DOHH2 (cell line): ENCODE measurements around the gene MAP7D1.

Experiments
- H3F3A ChIP-seq: fragments of 200-600 bp; sonication (generic), shearing (Covaris generic); 2 replicates; pipeline ENCODE4 v1.6.0; 2016; ENCODE audit warnings: antibody characterized with exemption, mild to moderate bottlenecking; ENCODE audit not compliant: control insufficient read depth, insufficient read depth
- H3K27ac ChIP-seq: fragments of 200-600 bp; sonication (generic); 2 replicates; pipeline ENCODE4 v1.5.1; 2014; ENCODE audit warnings: low read depth, mild to moderate bottlenecking, low read length, moderate library complexity
- H3K27me3 ChIP-seq: fragments of 200-600 bp; sonication (generic); 2 replicates; pipeline ENCODE4 v1.6.1; 2014; ENCODE audit warnings: mild to moderate bottlenecking, low read length, mixed read lengths; ENCODE audit not compliant: control insufficient read depth
- H3K36me3 ChIP-seq: fragments of 200-600 bp; sonication (generic); 2 replicates; pipeline ENCODE4 v1.6.1; 2014; ENCODE audit warnings: mild to moderate bottlenecking, low read length, moderate library complexity, mixed read lengths; ENCODE audit not compliant: control insufficient read depth
- H3K4me1 ChIP-seq: fragments of 200-600 bp; sonication (generic); 2 replicates; pipeline ENCODE4 v1.6.1; 2014; ENCODE audit warnings: mild to moderate bottlenecking, low read length, mixed read lengths; ENCODE audit not compliant: control insufficient read depth
- H3K4me2 ChIP-seq: fragments of 200-600 bp; sonication (generic); 2 replicates; pipeline ENCODE4 v1.6.0; 2014; ENCODE audit warnings: mild to moderate bottlenecking, low read length, moderate library complexity
- H3K4me3 ChIP-seq: fragments of 200-600 bp; sonication (generic); 2 replicates; pipeline ENCODE4 v1.5.1; 2014; ENCODE audit warnings: mild to moderate bottlenecking, low read length, mixed read lengths
- H3K79me2 ChIP-seq: fragments of 200-600 bp; sonication (generic); 2 replicates; pipeline ENCODE4 v1.6.1; 2014; ENCODE audit warnings: mild to moderate bottlenecking, low read length, mixed read lengths; ENCODE audit not compliant: control insufficient read depth
- H3K9me2 ChIP-seq: fragments of 200-600 bp; sonication (generic); replicated peaks from 2 replicates; pipeline ENCODE4 v1.6.1; 2014; ENCODE audit warnings: mild to moderate bottlenecking, low read length, mixed read lengths; ENCODE audit not compliant: control insufficient read depth
- H3K9me3 ChIP-seq: fragments of 200-600 bp; sonication (generic); 2 replicates; pipeline ENCODE4 v1.6.1; 2014; ENCODE audit warnings: antibody characterized with exemption, low read length, mixed read lengths; ENCODE audit not compliant: control insufficient read depth, insufficient read depth
- H4K20me1 ChIP-seq: fragments of 200-600 bp; sonication (generic); 2 replicates; pipeline ENCODE4 v1.6.0; 2014; ENCODE audit warnings: low read depth, mild to moderate bottlenecking, antibody characterized with exemption, low read length, moderate library complexity; ENCODE audit not compliant: control insufficient read depth, insufficient read depth
- EZH2phosphoT487 ChIP-seq: fragments of 200-600 bp; sonication (generic); IDR thresholded peaks from 2 replicates; pipeline ENCODE4 v1.6.1; 2017; ENCODE audit warnings: borderline replicate concordance, mild to moderate bottlenecking, antibody characterized with exemption, low read length, moderate library complexity, mixed read lengths
- TF ChIP-seq, protein P1 (sequence below): fragments of 200-600 bp; sonication (generic); IDR thresholded peaks from one replicate; pipeline ENCODE4 v1.5.1; 2014; ENCODE audit warnings: antibody characterized with exemption, mild to moderate bottlenecking, low read depth, low read length; ENCODE audit not compliant: poor library complexity, severe bottlenecking

The MAP7D1 gene

DNA sequence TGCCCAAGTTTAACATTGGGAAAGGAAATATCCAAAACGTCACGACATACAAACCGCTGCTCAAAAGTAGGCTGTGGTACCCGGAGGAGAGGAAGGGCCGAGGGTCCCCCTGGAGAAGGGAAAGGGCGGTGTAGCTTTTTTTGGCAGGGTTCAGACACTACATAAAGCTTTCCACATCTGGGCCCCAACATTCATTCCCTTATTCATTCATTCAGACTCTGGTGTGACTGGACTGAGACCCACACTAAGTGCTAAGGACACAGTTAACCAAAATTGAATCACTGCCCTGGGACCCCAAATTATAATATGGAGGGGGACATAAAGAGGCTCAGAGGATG, 20.7 kb upstream of the MAP7D1 start:
- Histone ChIP-seq H3K4me3 (no peak overlapping the region), H4K20me1 (no peaks in the 10 kb centered on the region), H3K4me2 (no peak overlapping the region), H3K9me2 (no peaks in the 10 kb centered on the region), H3K79me2 (peaks cover 4% of the 10 kb centered on the region), H3K36me3 (peaks cover 38% of the 10 kb centered on the region), H3K27me3 (no peaks in the 10 kb centered on the region), H3K9me3 (no peaks in the 10 kb centered on the region), H3K4me1 (no peaks in the 10 kb centered on the region), H3K27ac (no peak overlapping the region), H3F3A (no peaks in the 10 kb centered on the region)
- TF ChIP-seq EZH2phosphoT487, result no peak
- TF ChIP-seq, protein P1, sequence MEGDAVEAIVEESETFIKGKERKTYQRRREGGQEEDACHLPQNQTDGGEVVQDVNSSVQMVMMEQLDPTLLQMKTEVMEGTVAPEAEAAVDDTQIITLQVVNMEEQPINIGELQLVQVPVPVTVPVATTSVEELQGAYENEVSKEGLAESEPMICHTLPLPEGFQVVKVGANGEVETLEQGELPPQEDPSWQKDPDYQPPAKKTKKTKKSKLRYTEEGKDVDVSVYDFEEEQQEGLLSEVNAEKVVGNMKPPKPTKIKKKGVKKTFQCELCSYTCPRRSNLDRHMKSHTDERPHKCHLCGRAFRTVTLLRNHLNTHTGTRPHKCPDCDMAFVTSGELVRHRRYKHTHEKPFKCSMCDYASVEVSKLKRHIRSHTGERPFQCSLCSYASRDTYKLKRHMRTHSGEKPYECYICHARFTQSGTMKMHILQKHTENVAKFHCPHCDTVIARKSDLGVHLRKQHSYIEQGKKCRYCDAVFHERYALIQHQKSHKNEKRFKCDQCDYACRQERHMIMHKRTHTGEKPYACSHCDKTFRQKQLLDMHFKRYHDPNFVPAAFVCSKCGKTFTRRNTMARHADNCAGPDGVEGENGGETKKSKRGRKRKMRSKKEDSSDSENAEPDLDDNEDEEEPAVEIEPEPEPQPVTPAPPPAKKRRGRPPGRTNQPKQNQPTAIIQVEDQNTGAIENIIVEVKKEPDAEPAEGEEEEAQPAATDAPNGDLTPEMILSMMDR, result no peak

GRCh38 chr1:36135796-36136195, 20.2 kb upstream of the MAP7D1 start:
- Histone ChIP-seq H3K9me3 (no peaks in the 10 kb centered on the region), H3K4me1 (no peaks in the 10 kb centered on the region), H3K27me3 (no peaks in the 10 kb centered on the region), H3K36me3 (peaks cover 41% of the 10 kb centered on the region), H3K79me2 (peaks cover 8% of the 10 kb centered on the region), H3F3A (no peaks in the 10 kb centered on the region), H3K4me2 (no peak overlapping the region), H3K4me3 (no peak overlapping the region), H4K20me1 (no peaks in the 10 kb centered on the region), H3K27ac (no peak overlapping the region), H3K9me2 (no peaks in the 10 kb centered on the region)
- TF ChIP-seq, protein P1, result no peak
- no peak for TF ChIP-seq EZH2phosphoT487

GRCh38 chr1:36136535-36136934, 19.4 kb upstream of the MAP7D1 start:
- no peaks in the 10 kb centered on the region for H3K4me1 ChIP-seq
- no peaks in the 10 kb centered on the region for H3F3A ChIP-seq
- H3K4me3 ChIP-seq, result no peak overlapping the region
- H3K9me3 ChIP-seq, result no peaks in the 10 kb centered on the region
- no peak overlapping the region for H3K4me2 ChIP-seq
- no peaks in the 10 kb centered on the region for H3K27me3 ChIP-seq
- no peak for TF ChIP-seq EZH2phosphoT487
- TF ChIP-seq, protein P1, result no peak
- no peak overlapping the region for H3K27ac ChIP-seq
- H4K20me1 ChIP-seq, result no peaks in the 10 kb centered on the region
- H3K36me3 ChIP-seq, result peaks cover 41% of the 10 kb centered on the region
- H3K9me2 ChIP-seq, result no peaks in the 10 kb centered on the region
- peaks cover 14% of the 10 kb centered on the region for H3K79me2 ChIP-seq

DNA sequence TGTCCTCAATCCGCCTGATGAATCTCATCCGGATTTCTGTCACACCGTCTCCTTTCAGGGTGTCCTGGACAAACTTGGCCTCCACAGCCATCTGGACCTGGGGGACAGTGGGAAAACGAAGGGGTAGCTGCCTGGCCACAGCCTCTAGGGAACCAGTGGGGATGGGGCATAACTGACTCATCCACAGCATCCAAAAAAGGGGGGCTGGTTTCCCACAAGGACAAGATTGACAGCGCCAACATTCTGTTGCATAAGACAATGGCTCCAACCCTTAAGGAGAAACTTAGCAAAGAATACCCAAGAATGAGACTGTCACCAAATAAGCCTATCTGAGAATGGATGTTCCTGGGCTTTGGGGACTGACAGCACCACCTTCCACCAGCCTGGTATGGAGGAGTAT, 18.7 kb upstream of the MAP7D1 start:
- H3K27me3 ChIP-seq, result no peaks in the 10 kb centered on the region
- H3K79me2 ChIP-seq, result peaks cover 19% of the 10 kb centered on the region
- H3K36me3 ChIP-seq, result peaks cover 41% of the 10 kb centered on the region
- no peaks in the 10 kb centered on the region for H3K9me3 ChIP-seq
- no peak overlapping the region for H3K27ac ChIP-seq
- H3K9me2 ChIP-seq, result no peaks in the 10 kb centered on the region
- H4K20me1 ChIP-seq, result no peaks in the 10 kb centered on the region
- H3K4me2 ChIP-seq, result no peak overlapping the region
- TF ChIP-seq, protein P1, result no peak
- no peak for TF ChIP-seq EZH2phosphoT487
- H3K4me3 ChIP-seq, result no peak overlapping the region
- H3K4me1 ChIP-seq, result no peaks in the 10 kb centered on the region
- no peaks in the 10 kb centered on the region for H3F3A ChIP-seq
